Measurements from ENCODE around the gene MAP3K5.
A peak's percentile ranks its signal among the peaks of the same experiment; 100 is the strongest.

The MAP3K5 gene

DNA sequence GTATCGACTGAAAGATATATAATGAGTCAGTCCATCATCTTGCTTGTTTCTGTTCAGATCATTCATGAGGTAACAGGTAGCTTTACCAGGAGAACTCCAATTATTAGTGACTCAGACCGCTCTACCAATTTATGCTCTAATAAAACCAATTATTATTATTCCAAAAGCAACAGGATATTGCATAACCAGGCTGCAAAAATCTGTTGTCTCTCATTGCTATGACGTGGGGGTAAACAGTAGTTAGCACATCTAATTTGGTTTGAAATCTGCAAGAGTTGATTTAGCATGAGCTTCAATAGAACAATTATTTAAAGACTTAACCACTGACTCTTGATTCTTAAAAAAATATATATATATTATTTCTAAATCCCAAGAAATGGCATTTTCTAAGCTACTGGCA, 151.1 kb downstream of the MAP3K5 start:
- DNase-seq, result no peak

DNA sequence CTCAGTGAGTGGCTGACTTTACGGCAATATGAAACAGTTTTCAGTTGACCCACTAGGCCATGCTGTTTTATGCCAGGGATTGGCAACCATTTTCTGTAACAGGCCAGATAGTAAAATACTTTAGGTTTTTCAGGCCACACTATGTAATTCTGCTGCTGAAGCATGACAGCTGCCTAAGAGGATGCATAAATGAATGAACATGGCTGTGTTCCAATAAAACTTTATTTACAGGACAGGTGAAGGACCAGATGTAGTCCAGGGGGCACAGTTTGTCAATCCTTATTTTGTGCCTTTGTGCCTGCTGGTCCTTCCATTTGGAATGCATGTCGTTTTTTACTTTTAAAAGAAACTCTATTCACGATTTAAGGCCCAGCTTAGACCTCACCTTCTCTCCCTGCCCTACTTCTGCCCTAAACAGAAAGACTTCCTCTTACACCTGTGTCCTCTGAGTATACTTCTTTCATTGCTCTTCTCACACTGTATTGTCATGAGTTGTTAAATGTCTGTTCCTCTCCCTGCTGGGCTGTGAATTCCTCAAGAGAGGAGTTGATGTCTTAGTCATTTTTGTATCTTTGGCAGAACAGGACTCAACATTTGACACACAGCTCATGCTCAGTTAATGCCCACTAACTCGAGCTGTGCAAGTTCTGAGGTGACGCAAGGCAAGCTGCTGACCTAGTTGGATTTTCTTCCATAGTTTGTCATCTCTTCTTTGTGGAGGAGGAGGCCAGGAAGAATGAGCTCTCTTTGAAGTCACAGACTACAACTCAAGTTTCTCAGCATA, 152.0 kb downstream of the MAP3K5 start:
- peak; percentile 49 for DNase-seq

DNA sequence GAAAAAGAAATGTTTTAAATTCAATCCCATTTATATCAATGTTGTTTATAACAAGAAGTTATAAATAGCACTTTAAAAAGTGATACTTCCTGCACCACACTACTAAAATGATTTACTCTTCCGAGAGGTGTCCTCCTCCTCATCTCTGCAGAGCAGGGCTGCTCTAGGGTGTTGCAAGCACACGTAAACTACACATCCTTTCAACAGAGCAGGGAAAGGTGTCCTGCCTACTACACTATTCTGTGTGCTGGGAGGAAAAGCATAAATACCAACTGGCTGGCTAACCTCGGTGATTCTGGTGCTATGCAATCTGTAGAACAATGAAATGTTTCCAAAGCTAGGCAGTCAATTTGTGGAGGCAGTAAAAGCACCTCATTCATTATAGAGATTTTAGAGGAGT, 152.6 kb downstream of the MAP3K5 start:
- no peak for DNase-seq

DNA sequence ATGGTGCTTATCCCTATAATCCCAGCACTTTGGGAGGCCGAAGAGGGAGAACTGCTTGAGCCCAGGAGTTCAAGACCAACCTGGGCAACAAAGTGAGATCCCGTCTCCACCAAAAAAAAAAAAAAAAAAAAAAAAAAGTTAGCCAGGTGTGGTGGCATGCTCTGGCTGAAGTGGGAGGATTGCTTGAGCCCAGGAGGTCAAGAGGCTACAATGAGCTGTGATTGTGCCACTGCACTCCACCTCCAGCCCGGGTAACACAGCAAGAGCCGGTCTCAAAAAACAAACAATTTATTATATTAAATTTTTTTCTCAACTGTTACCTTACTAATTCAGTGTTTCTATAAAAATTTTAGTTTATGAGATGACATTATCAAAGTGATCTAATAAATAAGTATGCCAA, 156.7 kb downstream of the MAP3K5 start:
- DNase-seq, result no peak

DNA sequence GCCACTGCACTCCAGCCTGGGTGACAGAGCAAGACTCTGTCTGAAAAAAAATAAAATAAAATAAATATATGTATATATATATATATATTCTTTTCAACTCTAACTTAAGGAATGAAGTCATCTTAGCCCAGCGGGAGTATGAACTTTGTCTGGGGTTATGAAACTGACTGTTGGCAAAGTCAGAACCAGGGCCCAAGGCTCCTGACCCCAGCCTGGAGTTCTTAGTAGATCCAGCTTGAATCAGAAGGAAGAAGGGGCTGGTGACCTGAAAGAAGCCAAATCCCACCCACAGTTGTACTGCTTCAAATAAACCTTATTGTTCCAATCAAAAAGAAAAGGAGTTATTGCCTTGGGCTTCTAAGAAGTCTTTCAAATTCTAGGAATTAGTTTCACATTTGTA, 158.9 kb downstream of the MAP3K5 start:
- DNase-seq, result no peak

DNA sequence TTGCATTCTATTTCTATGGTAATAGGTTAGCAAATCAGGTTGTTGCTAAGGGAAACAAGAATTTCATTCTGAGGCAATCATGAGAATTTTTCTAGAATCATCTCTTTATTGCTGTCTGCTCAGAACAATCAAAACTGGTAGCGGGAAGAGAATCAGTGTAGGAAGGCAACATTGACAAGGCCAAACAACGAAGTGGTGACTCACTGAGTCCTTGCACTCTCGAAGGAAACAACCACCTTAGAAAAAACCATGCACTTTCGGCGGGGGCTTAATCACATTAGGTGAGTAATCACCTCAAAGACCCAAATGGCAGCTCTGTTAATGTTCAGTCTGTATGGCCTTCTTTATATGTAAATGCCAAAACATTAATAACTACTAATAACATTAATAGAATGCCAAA, 163.3 kb downstream of the MAP3K5 start:
- DNase-seq, result peak; percentile 12

DNA sequence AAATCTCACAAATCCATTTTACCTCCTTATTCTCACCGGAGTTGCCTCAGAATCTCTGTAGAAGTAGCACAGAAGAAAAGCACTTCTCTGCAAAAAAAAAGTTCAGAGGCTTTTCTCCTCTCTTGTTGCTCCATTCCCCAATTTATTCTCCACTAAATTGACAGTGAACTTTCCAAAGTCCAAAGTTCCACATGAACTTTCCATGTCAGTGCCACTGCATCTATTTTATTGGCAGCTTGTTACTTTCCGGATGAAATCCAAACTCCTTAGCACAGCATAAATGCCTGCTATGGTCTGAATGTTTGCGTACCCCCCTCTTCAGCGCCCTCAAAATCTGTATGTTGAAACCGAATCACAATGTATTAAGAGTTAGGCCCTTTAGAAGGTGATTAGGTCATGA, 165.1 kb downstream of the MAP3K5 start:
- DNase-seq, result no peak

DNA sequence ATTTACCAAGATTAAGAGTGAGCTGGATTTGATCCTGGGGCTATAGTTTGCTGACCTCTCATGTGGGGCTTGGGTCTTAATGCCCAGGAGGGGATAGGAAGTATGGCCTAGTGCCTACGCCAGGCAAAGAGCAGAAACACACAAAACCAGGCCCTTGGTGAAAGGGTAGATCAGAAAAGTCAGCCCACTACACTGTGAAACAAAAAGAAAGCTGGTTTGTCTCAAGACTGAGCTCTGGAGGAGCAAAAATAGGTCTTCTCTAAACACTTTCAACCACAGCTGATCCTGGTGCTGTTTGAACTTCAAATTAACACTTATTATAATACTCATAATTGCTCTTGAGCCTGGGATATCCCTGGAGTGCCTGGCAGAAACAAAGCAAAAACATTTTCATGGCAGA, 167.0 kb downstream of the MAP3K5 start:
- DNase-seq, result no peak

DNA sequence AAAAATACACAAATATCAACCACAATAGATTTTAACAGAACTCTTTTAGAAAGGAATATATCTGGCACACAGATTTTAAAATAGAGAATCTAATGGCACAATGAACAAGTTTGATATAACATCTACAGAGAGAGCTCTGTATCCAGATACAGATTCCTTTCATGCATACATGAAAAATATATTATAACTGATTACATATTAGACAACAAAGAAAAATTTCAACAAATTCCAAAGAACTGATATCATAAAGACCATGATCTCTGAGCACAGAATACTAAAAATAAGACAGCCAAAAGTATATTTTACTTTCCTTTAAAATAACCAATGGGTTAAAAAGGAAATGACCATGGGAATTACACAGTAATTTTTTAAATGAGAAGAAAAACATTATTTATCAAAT, 167.9 kb downstream of the MAP3K5 start:
- peak; percentile 20 for DNase-seq

DNA sequence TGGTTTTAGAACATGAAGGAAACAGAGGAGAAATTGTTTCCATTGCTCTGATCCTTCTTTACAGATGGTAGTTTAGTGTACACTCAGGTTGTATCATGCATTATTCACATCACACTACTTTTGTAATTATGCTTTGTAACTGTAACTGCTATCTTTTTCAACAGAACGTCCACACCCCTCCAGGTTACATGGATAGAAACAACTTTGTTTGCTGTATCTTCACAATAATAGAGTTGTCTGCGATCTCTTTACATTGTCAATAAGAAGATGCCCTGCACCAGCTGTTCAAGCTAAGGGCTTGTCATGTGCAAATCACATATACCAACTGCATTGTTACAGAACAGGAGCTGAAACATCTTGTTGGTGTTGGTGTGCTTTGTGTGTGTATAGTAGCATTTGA, 174.2 kb downstream of the MAP3K5 start:
- no peak for DNase-seq

DNA sequence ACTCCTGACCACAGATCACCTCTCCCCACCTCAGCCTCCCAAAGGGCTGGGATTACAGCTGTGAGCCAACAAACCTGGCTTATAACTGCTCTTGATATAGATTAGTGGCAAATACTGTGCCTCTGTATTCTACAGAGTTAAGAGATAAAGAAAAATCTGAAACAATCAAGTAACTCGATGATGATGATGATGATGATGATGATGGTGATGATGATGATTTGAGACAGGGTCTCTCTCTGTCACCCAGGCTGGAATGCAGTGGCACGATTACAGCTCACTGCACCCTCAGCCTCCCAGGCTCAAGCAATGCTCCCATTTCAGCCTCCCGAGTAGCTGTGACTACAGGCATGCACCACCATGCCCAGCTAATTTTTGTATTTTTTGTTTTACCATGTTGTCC, 175.8 kb downstream of the MAP3K5 start:
- no peak for DNase-seq

DNA sequence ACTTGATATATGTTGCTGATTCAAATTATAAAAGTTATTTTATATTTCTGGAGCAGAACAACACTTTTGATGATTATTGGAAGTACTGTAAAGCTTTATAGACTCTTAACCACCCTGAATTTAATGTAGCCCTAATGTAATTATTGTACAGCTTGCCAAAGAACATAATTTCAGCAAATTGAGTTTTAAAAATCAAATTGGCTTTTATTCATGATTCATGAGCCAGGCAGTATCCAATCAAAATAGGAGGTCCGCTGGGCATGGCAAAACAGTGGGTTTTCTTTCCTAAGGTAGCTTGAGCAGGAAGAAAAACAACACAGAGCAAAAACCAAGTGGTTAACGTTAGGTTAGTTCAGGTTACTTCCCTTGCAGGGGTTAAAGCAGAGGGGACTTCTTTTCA, 177.3 kb downstream of the MAP3K5 start:
- DNase-seq, result no peak

DNA sequence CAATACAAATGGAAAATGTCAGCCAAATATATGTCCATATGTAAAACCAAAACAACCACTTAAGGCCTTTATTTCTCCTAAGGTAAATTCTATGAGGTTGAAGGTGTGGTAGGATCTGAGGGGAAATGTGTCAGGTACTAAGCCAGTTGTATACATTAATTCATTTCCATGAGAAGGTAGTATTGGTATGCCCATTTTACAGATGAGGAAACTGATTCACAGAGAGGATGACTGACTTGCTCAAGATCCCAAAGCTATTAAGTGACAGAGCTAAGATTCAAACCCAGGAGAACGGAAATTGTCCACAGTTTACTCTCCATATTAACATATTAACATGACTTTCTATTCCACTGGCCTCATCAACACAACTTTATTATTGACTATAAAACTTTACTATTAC, 177.9 kb downstream of the MAP3K5 start:
- no peak for DNase-seq

DNA sequence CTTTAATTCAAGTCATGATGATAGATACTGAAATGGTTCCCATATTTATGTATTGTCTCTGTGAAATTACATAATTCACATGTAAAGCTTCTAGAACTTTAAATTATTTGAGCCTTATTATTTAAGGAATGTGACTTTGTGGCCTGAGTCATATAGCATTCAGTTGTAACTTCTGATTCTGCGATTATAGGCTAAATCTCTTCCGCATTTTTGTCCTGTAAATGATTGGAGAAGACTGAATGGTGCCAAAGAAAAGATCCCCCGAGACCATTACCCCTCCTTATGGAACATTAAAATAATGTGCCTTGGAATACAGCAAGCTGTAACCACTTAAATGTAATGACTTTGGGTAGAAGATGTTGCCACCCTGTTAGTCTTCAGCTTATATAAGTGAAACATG, 178.8 kb downstream of the MAP3K5 start:
- DNase-seq, result peak; percentile 94

DNA sequence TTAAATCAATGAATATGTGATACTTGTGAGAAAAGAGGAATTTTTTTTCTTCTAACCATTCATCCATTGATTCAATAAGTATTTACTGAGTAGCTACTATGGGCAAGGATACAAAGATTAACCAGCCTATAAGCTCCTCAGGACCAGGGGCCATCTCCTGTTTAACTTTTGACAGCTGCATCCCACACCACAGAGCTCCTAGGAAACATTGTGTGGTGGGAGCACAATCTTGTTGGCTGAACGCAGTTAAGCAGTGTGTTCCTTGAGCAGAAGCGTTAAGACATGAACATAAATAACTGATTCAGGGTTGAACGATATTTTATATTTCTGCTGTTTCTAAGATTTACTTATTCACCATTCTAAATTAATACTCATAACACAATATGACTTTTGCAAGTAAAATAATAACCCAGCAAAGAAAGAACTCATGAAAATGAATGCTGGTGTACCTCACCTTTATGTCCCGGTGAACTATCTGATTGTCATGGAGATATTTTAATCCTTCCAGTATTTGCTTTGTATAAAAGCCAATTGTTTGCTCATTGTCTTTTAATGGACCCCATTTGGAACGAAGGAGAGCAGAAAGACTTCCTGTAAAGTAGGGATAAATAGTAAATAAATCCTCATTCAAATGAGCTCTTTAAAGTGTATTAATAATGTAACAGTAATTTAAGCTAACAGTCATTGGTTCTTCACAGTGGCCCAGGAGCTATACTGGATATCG, 179.4 kb downstream of the MAP3K5 start:
- DNase-seq, result no peak

DNA sequence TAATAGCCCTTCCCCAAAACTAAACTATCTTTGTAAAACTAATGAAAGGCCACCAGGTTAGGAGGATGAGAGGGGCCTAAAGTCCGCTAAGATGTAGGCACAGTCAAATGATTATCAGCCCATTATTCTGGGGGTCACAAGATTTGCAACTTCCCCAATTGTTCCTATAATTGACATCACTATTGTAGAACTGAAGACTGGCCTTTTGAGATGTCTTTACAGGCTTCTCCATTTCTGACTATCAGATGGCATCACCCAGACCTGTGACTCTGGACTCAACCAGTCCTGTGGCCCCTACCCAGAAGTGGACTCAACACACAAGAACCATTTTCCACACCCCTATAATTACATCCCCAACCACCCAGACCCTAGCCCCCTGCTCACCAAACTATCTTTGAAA, 180.5 kb downstream of the MAP3K5 start:
- DNase-seq, result no peak

DNA sequence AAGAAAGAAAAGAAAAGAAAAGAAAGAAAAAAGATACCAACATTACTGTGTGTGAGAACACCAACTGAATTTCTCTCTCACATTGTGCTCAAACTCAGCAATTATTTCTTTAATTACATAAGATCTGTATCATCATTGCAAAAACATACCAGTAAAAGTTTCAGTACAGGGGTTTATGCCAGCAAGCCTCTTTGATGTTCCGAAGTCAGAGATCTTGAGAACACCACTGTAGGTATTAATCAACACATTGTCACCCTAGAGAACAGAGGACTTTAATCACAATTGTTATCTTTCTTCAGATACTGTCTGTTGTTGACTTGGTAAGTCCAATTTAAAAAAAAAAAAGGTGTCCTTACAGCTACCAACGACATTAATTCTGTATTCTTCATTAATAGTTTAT, 181.1 kb downstream of the MAP3K5 start:
- no peak for DNase-seq

DNA sequence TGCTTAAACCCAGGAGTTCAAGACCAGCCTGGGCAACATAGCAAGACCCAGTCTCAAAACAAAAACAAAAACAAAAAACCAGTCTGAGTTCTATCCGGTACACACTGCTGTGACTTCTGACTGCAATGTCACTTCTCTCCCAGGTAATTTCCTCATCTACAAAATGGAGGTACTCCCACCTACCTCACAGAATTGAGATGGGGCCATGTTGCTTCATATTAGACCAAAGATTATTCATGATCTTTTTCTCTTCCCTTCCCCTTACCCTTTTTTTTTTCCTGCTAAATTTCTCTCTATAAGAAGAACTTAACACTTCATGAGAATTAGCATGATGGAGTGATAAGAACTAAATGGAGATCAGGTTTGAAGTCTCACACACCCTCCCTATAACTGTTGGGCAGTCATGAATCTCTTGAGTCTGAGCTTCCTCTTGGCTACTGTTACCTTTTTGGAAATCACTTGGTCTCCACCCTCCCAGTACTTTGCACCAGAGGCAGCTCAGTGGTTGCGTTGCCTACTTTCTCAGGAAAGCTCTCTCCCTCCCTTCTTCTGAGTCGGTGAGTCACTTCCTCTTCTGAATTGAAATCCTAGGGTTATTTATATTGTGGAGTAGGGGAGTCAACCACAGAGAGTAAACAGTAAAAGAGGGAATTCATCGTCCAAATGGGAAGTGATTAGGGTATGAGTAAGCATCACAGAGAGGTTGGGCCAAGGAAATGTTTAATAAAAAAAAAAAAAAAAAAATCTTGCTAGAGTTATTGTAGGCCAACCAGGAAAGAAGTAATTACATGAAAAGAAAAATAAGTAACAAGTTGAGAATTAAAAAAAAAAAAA, 182.2 kb downstream of the MAP3K5 start:
- DNase-seq, result peak; percentile 99

DNA sequence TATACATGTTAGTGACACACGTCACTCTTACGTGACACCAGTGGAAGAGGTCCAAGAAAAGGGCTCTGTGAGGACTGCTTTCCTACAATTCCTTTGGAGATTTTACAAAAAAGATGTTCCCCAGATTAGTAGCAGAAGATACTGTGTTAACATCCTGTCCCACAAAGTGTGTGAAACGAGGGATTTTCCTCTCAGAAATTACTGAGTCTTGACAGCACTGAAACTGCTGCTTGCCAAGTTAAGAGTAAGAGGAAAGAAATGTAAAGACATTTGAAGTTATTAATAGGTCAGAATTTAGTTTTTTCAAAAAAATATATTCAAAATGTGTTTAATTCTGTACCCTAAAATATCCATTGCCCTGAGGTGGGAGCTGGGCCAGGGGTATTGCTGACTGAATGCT, 183.3 kb downstream of the MAP3K5 start:
- DNase-seq, result peak; percentile 88

DNA sequence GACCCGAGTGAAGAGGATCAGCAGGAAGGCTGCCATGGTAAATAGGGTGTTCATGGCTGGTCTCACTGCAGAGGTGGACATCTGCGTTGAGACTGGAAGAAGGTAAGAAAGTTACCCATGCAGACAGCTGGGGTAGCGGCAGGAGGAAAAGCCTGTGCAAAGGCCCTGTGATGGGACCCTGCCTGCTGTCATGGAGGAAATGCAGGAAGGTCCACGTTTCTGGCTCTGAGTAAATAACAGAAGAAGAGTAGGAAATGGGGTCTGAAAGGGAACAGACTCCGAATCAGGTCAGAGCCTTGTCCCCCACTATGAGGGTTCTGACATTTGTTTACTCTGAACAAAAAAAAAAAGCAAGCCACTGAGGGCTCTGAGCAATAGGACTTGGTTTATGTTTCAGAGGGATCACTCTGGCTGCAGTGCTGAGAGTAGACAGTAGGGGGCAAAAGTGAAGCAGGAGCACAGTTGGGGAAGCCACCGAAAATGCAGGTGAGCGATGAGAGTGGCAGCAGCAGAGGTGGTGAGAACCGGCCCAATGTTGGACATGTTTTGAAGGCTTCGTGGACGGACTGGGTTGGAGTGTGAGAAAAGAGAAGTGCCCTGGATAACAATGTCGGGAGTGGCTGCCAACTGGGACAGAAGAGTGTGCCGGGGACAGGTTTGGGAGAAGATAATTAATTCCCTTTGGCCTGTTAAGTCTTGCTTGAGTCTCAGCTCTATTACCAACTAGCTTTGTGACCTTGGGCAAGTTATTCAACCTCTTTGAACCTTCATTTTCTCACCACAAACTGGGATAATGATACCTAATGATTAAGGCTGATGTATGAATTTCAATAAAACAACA, 184.1 kb downstream of the MAP3K5 start:
- DNase-seq, result peak; percentile 57

DNA sequence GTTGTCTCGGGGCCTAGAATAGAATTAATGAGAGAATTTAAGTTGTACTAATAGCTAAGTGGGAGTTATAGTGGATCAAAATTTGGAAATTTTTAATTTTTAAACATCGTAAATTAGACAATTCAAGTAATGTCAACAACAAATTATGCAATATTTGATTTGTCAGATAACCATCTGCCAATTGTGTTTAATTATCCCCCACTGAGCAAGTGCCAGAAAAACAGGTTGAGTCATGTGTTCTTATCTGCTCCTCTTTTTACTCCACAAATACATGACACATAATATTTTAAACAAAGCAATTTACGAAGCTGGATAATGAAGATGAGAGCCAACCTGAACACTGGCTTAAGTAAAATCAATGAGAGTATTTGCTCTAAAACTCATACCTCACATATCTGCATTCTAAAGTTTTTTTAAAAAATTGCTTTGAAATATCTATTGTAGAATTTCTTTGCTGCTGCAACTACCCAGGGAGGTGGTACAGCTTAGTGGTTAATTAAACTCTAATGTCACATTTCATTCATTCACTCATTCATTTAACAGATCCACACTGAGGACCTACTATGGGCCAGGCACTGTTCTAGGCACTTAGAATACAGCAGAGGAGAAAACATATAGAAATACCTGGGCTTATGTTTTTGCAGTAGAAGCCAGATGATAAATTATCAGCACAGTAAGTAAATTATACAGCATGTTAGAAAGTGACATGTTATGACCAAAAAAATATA, 184.9 kb downstream of the MAP3K5 start:
- DNase-seq, result no peak

DNA sequence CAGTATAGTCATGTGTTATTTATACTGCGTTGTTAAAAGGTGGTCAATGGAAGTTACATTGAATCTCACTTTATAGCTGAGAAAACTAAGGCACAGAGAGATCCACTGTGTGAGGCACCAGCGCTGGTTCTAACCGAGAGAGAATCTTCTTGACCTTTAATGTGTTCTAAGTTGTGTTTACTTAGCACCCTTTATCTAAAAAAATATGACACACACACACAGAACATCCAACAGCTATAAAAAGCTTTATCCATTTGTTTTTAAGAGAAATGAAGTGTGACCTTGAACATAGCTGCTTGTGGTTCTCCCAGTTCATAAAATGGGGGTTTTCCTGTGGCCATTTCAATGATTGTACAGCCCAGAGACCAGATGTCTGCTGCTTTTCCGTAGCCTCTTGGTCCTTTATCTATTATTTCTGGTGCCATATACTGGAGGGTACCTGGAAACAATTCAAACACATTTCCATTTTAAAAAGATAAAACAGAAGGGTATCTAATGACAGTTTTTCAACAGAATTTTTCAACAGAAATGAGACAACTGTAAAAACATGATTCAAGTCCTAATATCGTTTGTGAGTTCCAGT, 187.3 kb downstream of the MAP3K5 start:
- no peak for DNase-seq

Data from fibroblast of skin of right biceps (primary cell).